Transverse colon (tissue), 4 donors: Measurements from ENCODE around the gene CHPF. TPM values are rescaled to one million over a fixed set of nuclear protein-coding genes. Genes with fewer than 3 reads are reported as not detected.
A peak's percentile ranks its signal among the peaks of the same experiment; 100 is the strongest.

Experiments used
- DNase-seq: peaks from one replicate; pipeline ENCODE4 v3.0.0-alpha.2; 2019
- H3K27ac ChIP-seq, 4 donors: fragments of 200-600 bp; sonication (generic); 2 replicates each; pipeline ENCODE4 v1.5.1; 2016 to 2018; ENCODE audit warnings: inconsistent platforms in 4 of 4
- H3K27me3 ChIP-seq: fragments of 200-600 bp; sonication (generic); 2 replicates; pipeline ENCODE4 v1.5.1; 2017; ENCODE audit warnings: inconsistent platforms
- H3K36me3 ChIP-seq, 4 donors: fragments of 200-600 bp; sonication (generic); 2 replicates each; pipeline ENCODE4 v1.5.1; 2017 to 2019; ENCODE audit warnings: inconsistent platforms in 4 of 4
- H3K4me1 ChIP-seq, 4 donors: fragments of 200-600 bp; sonication (generic); 2 replicates each; pipeline ENCODE4 v1.5.1; 2017 to 2020; ENCODE audit warnings: inconsistent platforms in 4 of 4
- H3K4me3 ChIP-seq, 4 donors: fragments of 200-600 bp; sonication (generic); 1 replicate in 1 of 4; 2 replicates in 3 of 4; pipeline versions ENCODE4 v1.5.1 to v1.6.1; 2017 to 2019; ENCODE audit warnings: inconsistent platforms in 4 of 4
- H3K9me3 ChIP-seq, 2 donors: fragments of 200-600 bp; sonication (generic); 2 replicates each; pipeline ENCODE4 v1.5.1; 2017 to 2019; ENCODE audit warnings: inconsistent platforms in 2 of 2
- EP300 ChIP-seq: sonication (generic); formaldehyde crosslinking; IDR thresholded peaks from one replicate; pipeline ENCODE4 v1.6.1; 2017; ENCODE audit warnings: antibody characterized with exemption, low read depth
- POLR2A ChIP-seq: fragments of 450-650 bp; IDR thresholded peaks from one replicate; pipeline ENCODE4 v1.6.1; 2016; ENCODE audit warnings: antibody characterized with exemption, mild to moderate bottlenecking, moderate library complexity
- POLR2AphosphoS5 ChIP-seq, 3 donors: sonication (generic); formaldehyde crosslinking; IDR thresholded peaks; one replicate each; pipeline ENCODE4 v1.6.1; 2016; ENCODE audit warnings: antibody characterized with exemption in 3 of 3
- WGBS, 2 donors: methylation state at CpG; one replicate each; pipeline ENCODE4 v1.1.5; 2018; ENCODE audit warnings: low coverage in 1 of 2; 5-methylcytosine and 5-hydroxymethylcytosine counted together
- in situ Hi-C, 4 donors: fragments of 200-750 bp; cut with MboI; loops; one replicate each; pipeline versions ENCODE4 v1.15.0 to v1.15.1; 2017; ENCODE audit warnings: low sequenced_read_pairs in 3 of 4, low pct_ligation_motif_present in 1 of 4, low pct_unique_long_range_greater_than_20kb in 1 of 4
- intact Hi-C: fragments of 100-400 bp; cut with DNase I; formaldehyde crosslinking; loops from one replicate; pipeline ENCODE4 v1.15.1; 2023; ENCODE audit warnings: low total_unique reads
- total RNA-seq, 4 donors: library from RNA; depleted of rRNA; stranded (reverse); fragments of >200 nt; gene quantifications; one replicate each; pipeline ENCODE4 v1.1.0, GENCODE V29; 2016
- TF ChIP-seq, protein P1 (sequence below), 5 experiments: fragments of 200-600 bp in 3 of 5; fragments of 450-650 bp in 2 of 5; sonication (generic) in 3 of 5; IDR thresholded peaks; 1 replicate in 2 of 5; 2 replicates in 3 of 5; pipeline ENCODE4 v1.5.1; 2016 to 2017; ENCODE audit warnings: antibody characterized with exemption in 5 of 5, inconsistent platforms in 3 of 5, mild to moderate bottlenecking in 2 of 5, moderate library complexity in 1 of 5

Gene CHPF
- total RNA-seq, 4 donors from 2014 or later = 21.1 to 58.2 (median 52.1) TPM

GRCh38 chr2:219495531-219496122, 48.0 kb downstream of the CHPF start:
- Histone ChIP-seq H3K4me1 (peaks cover 12 to 36% (median 26%) of the 10 kb centered on the region in 4 donors), H3K9me3 (no peaks in the 10 kb centered on the region), H3K36me3 (no peaks in the 10 kb centered on the region), H3K27me3 (peaks cover 46% of the 10 kb centered on the region), H3K27ac (peak overlapping the region; percentile 87 to 99 (median 95)), H3K4me3 (no peak overlapping the region)
- TF ChIP-seq, protein P1, sequence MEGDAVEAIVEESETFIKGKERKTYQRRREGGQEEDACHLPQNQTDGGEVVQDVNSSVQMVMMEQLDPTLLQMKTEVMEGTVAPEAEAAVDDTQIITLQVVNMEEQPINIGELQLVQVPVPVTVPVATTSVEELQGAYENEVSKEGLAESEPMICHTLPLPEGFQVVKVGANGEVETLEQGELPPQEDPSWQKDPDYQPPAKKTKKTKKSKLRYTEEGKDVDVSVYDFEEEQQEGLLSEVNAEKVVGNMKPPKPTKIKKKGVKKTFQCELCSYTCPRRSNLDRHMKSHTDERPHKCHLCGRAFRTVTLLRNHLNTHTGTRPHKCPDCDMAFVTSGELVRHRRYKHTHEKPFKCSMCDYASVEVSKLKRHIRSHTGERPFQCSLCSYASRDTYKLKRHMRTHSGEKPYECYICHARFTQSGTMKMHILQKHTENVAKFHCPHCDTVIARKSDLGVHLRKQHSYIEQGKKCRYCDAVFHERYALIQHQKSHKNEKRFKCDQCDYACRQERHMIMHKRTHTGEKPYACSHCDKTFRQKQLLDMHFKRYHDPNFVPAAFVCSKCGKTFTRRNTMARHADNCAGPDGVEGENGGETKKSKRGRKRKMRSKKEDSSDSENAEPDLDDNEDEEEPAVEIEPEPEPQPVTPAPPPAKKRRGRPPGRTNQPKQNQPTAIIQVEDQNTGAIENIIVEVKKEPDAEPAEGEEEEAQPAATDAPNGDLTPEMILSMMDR (IDR thresholded peaks at IDR 0.05) = peak in 4 of 5 experiments; percentile 51 to 74 (median 56)
- no peak for TF ChIP-seq POLR2AphosphoS5 (IDR thresholded peaks at IDR 0.05)
- DNase-seq = peak; percentile 62
- intact Hi-C loops = no loop called here
- 30% methylated on average over 13 of the region's 14 CpGs; no CpG with 5 or more reads in 1 of the 2 donors for WGBS, 2 donors
- in situ Hi-C loops = no loop called here

DNA sequence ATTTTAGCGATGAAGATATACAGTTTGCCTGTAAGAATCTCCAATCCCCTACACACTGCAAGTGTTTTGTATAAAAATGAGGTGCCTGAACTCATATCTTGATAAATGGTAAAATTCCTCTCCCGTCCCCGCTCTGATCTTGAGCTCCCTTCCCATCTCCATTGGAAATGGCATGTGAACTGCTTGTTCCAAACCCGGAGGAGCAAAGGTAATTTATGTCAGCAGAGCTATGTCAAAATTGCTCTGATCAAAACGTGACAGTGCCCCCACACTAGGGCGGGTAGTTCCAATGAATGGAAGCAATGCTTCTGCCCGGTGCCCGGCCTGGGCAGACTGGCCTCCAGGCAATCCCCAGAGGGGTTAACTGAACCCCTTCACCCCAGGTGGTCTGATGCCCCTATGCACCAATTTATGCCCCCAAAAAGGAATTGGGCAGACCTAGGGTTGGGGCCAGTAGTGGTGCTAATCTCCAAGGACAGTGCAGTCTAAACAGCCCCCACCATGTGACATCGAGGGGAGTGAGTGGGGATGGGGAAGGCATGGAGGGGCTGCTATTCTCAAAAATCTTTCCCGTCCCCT, 48.6 kb downstream of the CHPF start:
- intact Hi-C loops = no loop called here
- in situ Hi-C loops = no loop called here
- Histone ChIP-seq H3K27me3 (peaks cover 46% of the 10 kb centered on the region), H3K4me3 (no peak overlapping the region), H3K27ac (peak overlapping the region in 3 of 4 donors; percentile 87 to 99 (median 97)), H3K4me1 (peaks cover 12 to 36% (median 25%) of the 10 kb centered on the region in 4 donors), H3K36me3 (no peaks in the 10 kb centered on the region), H3K9me3 (no peaks in the 10 kb centered on the region)
- TF ChIP-seq, protein P1 (IDR thresholded peaks at IDR 0.05) = peak in 1 of 5 experiments; percentile 56
- TF ChIP-seq EP300 = no peak
- WGBS, 2 donors = 13% methylated on average over 10 of the region's 10 CpGs; no CpG with 5 or more reads in 1 of the 2 donors
- no peak for DNase-seq

GRCh38 chr2:219493086-219493485, 50.5 kb downstream of the CHPF start:
- H3K27me3 ChIP-seq = peaks cover 46% of the 10 kb centered on the region
- H3K4me3 ChIP-seq = no peak overlapping the region
- no peaks in the 10 kb centered on the region for H3K36me3 ChIP-seq
- H3K9me3 ChIP-seq = no peaks in the 10 kb centered on the region
- DNase-seq = no peak
- no peak overlapping the region for H3K27ac ChIP-seq
- in situ Hi-C loops (no loop called here), intact Hi-C loops (no loop called here)
- TF ChIP-seq EP300 = no peak
- TF ChIP-seq POLR2AphosphoS5 (IDR thresholded peaks at IDR 0.05) = no peak
- TF ChIP-seq, protein P1 (IDR thresholded peaks at IDR 0.05) = no peak
- no peak for TF ChIP-seq POLR2A
- peaks cover 12 to 25% (median 16%) of the 10 kb centered on the region in 4 donors for H3K4me1 ChIP-seq
- 91% methylated on average over 5 of the region's 5 CpGs for WGBS, 2 donors

DNA sequence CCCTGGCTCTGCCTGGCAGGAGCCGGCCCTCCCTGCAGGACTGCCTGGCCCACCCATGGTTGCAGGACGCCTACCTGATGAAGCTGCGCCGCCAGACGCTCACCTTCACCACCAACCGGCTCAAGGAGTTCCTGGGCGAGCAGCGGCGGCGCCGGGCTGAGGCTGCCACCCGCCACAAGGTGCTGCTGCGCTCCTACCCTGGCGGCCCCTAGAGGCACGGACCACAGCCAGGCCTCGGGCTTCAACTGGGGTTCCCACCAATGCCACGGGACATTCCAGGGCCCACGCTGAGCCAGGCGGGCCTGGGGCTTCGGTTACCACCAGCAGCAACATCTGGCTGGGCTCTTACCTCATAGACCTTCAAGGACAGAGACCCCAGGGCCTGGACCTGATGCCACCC, 51.0 kb downstream of the CHPF start:
- H3K4me1 ChIP-seq = peaks cover 12 to 24% (median 14%) of the 10 kb centered on the region in 4 donors
- in situ Hi-C loops = no loop called here
- TF ChIP-seq POLR2AphosphoS5 (IDR thresholded peaks at IDR 0.05) (no peak), EP300 (no peak)
- no peak overlapping the region for H3K27ac ChIP-seq
- H3K27me3 ChIP-seq = peaks cover 50% of the 10 kb centered on the region
- no peaks in the 10 kb centered on the region for H3K9me3 ChIP-seq
- H3K36me3 ChIP-seq = no peaks in the 10 kb centered on the region
- no peak for DNase-seq
- 82% methylated on average over 10 of the region's 20 CpGs; no CpG with 5 or more reads in 1 of the 2 donors for WGBS, 2 donors
- no peak overlapping the region for H3K4me3 ChIP-seq
- intact Hi-C loops = no loop called here
